ENCODE results near the gene CASZ1. TPM values are rescaled to one million over a fixed set of nuclear protein-coding genes. Genes with fewer than 3 reads are reported as not detected.

CASZ1 gene
- total RNA-seq, 6 experiments from 2014 or later = 0.14 to 0.67 (median 0.43) TPM

DNA sequence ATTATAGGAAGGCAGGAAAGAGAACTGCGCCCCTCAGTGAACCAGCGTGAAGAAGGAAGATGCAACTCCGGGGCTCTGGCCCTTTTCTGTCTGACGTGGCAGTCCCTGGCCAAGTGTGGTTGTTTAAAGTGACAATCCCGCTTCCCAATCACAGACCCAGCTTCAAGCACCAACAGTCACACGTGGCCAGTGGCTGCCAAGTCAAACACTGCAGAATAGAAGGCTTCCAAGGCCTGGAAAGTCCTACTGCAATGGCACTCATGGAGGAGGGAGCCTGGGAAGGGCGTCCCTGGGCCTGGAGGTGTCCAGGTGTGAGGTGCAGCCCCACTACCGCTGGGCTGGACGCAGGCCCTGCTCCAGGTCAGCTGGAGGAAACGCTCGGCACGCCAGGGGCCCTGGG, 143.8 kb downstream of the CASZ1 start:
- H3K9me3 Mint-ChIP-seq = no peaks in the 10 kb centered on the region
- H3K27me3 Mint-ChIP-seq (ENCODE audit: insufficient read depth) = peaks cover 17% of the 10 kb centered on the region
- no peak for DNase-seq
- TF ChIP-seq, protein P1, sequence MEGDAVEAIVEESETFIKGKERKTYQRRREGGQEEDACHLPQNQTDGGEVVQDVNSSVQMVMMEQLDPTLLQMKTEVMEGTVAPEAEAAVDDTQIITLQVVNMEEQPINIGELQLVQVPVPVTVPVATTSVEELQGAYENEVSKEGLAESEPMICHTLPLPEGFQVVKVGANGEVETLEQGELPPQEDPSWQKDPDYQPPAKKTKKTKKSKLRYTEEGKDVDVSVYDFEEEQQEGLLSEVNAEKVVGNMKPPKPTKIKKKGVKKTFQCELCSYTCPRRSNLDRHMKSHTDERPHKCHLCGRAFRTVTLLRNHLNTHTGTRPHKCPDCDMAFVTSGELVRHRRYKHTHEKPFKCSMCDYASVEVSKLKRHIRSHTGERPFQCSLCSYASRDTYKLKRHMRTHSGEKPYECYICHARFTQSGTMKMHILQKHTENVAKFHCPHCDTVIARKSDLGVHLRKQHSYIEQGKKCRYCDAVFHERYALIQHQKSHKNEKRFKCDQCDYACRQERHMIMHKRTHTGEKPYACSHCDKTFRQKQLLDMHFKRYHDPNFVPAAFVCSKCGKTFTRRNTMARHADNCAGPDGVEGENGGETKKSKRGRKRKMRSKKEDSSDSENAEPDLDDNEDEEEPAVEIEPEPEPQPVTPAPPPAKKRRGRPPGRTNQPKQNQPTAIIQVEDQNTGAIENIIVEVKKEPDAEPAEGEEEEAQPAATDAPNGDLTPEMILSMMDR (IDR thresholded peaks at IDR 0.05) = no peak
- no peak overlapping the region for H3K4me3 Mint-ChIP-seq
- no peak overlapping the region for H3K27ac Mint-ChIP-seq
- H3K36me3 Mint-ChIP-seq (ENCODE audit: low read depth) = no peaks in the 10 kb centered on the region
- no peaks in the 10 kb centered on the region for H3K4me1 Mint-ChIP-seq (ENCODE audit: low read depth)

DNA sequence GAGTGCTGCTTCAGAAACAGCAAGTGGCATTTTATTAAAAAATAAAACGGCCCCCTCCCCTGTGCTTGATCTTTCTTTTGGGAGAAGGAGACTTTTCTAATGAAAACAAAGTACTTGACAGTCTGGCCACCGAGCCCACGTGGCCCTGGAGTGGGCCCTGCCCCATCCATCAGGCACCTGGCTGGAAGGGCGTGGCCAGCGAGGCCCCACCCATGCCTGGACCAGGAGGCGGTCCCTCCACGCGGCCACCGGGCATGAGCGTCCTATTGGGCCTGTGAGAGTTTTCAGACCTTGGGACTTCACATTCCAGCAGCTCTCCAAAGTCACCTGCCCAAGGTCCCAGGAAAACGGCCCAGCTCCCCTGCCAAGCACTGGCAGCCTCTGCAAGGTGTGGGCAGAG, 144.7 kb downstream of the CASZ1 start:
- no peak overlapping the region for H3K4me3 Mint-ChIP-seq
- H3K27me3 Mint-ChIP-seq (ENCODE audit: insufficient read depth) = peaks cover 15% of the 10 kb centered on the region
- no peaks in the 10 kb centered on the region for H3K36me3 Mint-ChIP-seq (ENCODE audit: low read depth)
- no peaks in the 10 kb centered on the region for H3K4me1 Mint-ChIP-seq (ENCODE audit: low read depth)
- no peak for DNase-seq
- H3K27ac Mint-ChIP-seq = no peak overlapping the region
- TF ChIP-seq, protein P1 (IDR thresholded peaks at IDR 0.05) = no peak
- no peaks in the 10 kb centered on the region for H3K9me3 Mint-ChIP-seq

DNA sequence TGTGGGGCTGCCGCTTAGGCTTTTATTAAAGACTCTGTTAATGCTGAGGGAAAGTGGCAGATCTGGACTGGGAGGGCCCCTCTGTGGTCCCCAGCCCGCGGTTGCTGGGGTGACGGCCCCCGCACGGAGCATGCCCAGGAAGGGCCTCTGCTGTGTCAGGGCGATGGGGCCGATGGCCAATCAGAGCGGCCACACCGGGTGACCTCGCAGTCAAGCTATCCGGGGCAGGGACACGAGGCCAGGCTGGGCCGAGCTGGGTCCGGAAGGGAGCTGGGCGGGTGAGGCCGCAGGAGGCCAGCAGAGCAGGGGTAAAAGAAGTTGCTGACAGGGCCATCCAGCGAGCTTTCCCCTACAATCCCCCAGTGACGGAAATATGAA, 145.1 kb downstream of the CASZ1 start:
- Mint-ChIP-seq H3K27me3 (ENCODE audit: insufficient read depth) (peaks cover 15% of the 10 kb centered on the region), H3K9me3 (no peaks in the 10 kb centered on the region), H3K4me3 (no peak overlapping the region), H3K27ac (no peak overlapping the region), H3K4me1 (ENCODE audit: low read depth) (no peaks in the 10 kb centered on the region), H3K36me3 (ENCODE audit: low read depth) (no peaks in the 10 kb centered on the region)
- DNase-seq = peak; percentile 13
- TF ChIP-seq, protein P1 (IDR thresholded peaks at IDR 0.05) = no peak

DNA sequence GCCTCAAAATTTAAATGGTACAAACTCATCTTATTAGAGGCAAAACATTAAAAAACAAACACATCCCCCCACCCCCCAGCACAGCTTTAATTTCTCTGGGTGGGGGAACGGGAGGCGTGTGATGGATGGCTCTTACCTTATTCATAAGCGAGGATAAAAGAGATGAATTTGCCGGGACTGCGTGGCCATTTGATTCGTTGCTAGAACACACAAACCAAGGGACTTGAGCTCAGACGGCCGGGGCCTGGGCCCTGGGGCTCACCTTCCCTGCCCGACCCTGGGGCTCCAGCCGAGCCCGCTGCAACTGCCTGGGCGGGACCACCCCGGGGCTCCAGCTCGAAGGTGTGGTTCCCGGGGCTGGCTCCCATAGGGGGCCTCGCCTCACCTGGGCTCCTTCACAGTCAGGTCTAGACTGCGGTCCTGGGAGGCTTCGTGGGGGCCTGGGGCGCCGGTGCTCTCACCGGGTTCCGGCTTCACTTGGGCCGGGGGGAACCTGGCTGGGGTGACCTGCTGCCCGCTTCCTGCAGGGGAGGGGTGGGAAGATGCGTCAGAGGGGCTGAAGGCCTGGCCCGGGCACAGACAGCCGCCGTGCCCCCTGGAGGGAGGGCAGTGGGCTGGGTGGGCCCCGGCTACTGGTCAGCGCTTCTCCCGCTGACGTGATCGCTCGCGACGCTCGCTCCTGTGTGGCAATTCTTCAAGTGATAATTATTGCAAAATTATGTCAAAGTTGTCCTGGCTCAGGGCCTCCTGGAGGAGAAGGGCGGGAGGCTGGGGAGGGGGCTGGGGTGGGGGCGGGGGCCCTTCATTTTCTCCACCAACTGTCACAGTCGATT, 145.7 kb downstream of the CASZ1 start:
- no peak for DNase-seq
- H3K9me3 Mint-ChIP-seq = no peaks in the 10 kb centered on the region
- TF ChIP-seq, protein P1 (IDR thresholded peaks at IDR 0.05) = no peak
- no peak overlapping the region for H3K27ac Mint-ChIP-seq
- no peaks in the 10 kb centered on the region for H3K4me1 Mint-ChIP-seq (ENCODE audit: low read depth)
- no peaks in the 10 kb centered on the region for H3K36me3 Mint-ChIP-seq (ENCODE audit: low read depth)
- H3K4me3 Mint-ChIP-seq = no peak overlapping the region
- peaks cover 15% of the 10 kb centered on the region for H3K27me3 Mint-ChIP-seq (ENCODE audit: insufficient read depth)

DNA sequence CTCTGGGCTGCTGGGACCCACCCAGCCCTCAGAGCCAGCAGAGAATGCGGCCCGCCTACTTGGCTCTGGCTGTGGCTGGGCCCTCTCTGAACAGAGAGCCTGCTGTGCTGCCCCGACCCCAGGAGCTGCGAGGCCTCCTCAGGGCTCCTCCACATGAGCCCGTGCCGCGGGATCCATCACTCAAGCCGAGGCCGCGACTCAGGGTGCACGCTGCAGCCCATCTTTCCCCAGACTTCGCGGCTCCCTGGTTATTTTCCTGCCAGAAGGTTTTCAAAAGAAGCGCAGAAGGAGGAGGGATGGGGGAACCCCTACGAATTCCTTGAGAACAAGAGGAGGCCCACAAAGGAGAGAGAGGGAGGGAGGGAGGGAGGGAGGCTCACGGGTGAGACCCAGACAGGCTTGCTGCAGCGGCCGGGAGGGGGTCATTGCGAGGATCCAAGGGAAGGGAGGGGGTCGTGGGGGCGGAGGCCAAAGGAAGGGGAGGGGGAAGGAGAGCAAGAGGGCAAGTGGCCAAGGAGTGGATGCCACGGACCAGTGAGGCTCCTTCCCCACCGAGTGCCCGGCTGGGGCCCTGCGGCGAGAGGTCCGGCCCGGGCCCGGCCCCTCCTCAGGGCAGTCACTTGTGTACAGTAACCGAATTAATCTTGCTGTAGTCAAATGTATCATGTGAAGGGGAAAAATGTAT, 146.8 kb downstream of the CASZ1 start:
- H3K4me1 Mint-ChIP-seq (ENCODE audit: low read depth) = no peaks in the 10 kb centered on the region
- peaks cover 10% of the 10 kb centered on the region for H3K27me3 Mint-ChIP-seq (ENCODE audit: insufficient read depth)

More for the DNA sequence above, 146.8 kb downstream of the CASZ1 start:
- TF ChIP-seq, protein P1 (IDR thresholded peaks at IDR 0.05) = no peak
- H3K4me3 Mint-ChIP-seq = no peak overlapping the region
- DNase-seq = no peak
- no peaks in the 10 kb centered on the region for H3K36me3 Mint-ChIP-seq (ENCODE audit: low read depth)
- H3K27ac Mint-ChIP-seq = no peak overlapping the region
- no peaks in the 10 kb centered on the region for H3K9me3 Mint-ChIP-seq
